H9 (cell line): Measurements from ENCODE around the gene TEX10. TPM values are rescaled to one million over a fixed set of nuclear protein-coding genes. Genes with fewer than 3 reads are reported as not detected.

Experiments used
- DNase-seq: peaks from one replicate; pipeline ENCODE4 v3.0.0-alpha.2; 2017
- H2AFZ ChIP-seq: one replicate; pipeline ENCODE4 v1.6.1; 2013; ENCODE audit warnings: mild to moderate bottlenecking, low read length, control low read depth, moderate library complexity
- H2AK5ac ChIP-seq: 2 replicates; pipeline ENCODE4 v1.6.1; 2013; ENCODE audit warnings: low read length, control low read depth, mixed read lengths; ENCODE audit not compliant: insufficient read length
- H2BK120ac ChIP-seq: one replicate; pipeline ENCODE4 v1.6.1; 2013; ENCODE audit warnings: low read depth, mild to moderate bottlenecking, low read length, control low read depth, inconsistent platforms; ENCODE audit not compliant: poor library complexity, severe bottlenecking
- H2BK12ac ChIP-seq: 2 replicates; pipeline ENCODE4 v1.6.1; 2013; ENCODE audit warnings: low read length, control low read depth, mixed read lengths, low read depth; ENCODE audit not compliant: insufficient read length
- H2BK15ac ChIP-seq: 2 replicates; pipeline ENCODE4 v1.6.1; 2013; ENCODE audit warnings: low read depth, low read length, control low read depth
- H2BK20ac ChIP-seq: one replicate; pipeline ENCODE4 v1.6.1; 2013; ENCODE audit warnings: low read depth, mild to moderate bottlenecking, low read length, control low read depth, inconsistent platforms; ENCODE audit not compliant: poor library complexity, severe bottlenecking
- H2BK5ac ChIP-seq: 2 replicates; pipeline ENCODE4 v1.6.1; 2013; ENCODE audit warnings: low read length, control low read depth, mixed read lengths; ENCODE audit not compliant: insufficient read length
- H3K14ac ChIP-seq: 2 replicates; pipeline ENCODE4 v1.6.1; 2013; ENCODE audit warnings: low read length, control low read depth; ENCODE audit not compliant: insufficient read depth
- H3K18ac ChIP-seq: 2 replicates; pipeline ENCODE4 v1.6.1; 2013; ENCODE audit warnings: low read depth, mild to moderate bottlenecking, mixed read lengths, low read length, control low read depth; ENCODE audit not compliant: insufficient read length
- H3K23ac ChIP-seq: 2 replicates; pipeline ENCODE4 v1.6.1; 2013; ENCODE audit warnings: low read length, control low read depth, mixed read lengths, low read depth; ENCODE audit not compliant: insufficient read length
- H3K23me2 ChIP-seq: 2 replicates; pipeline ENCODE4 v1.6.1; 2013; ENCODE audit warnings: low read depth, mild to moderate bottlenecking, mixed read lengths, low read length, control low read depth; ENCODE audit not compliant: insufficient read length, poor library complexity, severe bottlenecking
- H3K27ac ChIP-seq: 2 replicates; pipeline ENCODE4 v1.5.1; 2013; ENCODE audit warnings: low read length, control low read depth, mixed read lengths, low read depth; ENCODE audit not compliant: insufficient read length
- H3K27me3 ChIP-seq: 2 replicates; pipeline ENCODE4 v1.6.1; 2013; ENCODE audit warnings: low read length, control low read depth, inconsistent platforms; ENCODE audit not compliant: insufficient read depth
- H3K4ac ChIP-seq: 2 replicates; pipeline ENCODE4 v1.6.1; 2013; ENCODE audit warnings: low read depth, mild to moderate bottlenecking, control low read depth, inconsistent platforms, low read length, moderate library complexity
- H3K4me1 ChIP-seq: 2 replicates; pipeline ENCODE4 v1.6.1; 2013; ENCODE audit warnings: low read length, control low read depth, inconsistent platforms; ENCODE audit not compliant: insufficient read depth
- H3K4me2 ChIP-seq: 2 replicates; pipeline ENCODE4 v1.6.1; 2013; ENCODE audit warnings: low read length, control low read depth, mixed read lengths; ENCODE audit not compliant: insufficient read length, insufficient read depth
- H3K56ac ChIP-seq: 2 replicates; pipeline ENCODE4 v1.6.1; 2013; ENCODE audit warnings: low read depth, mild to moderate bottlenecking, mixed read lengths, low read length, control low read depth; ENCODE audit not compliant: insufficient read length
- H3K79me1 ChIP-seq: 2 replicates; pipeline ENCODE4 v1.6.1; 2013; ENCODE audit warnings: low read depth, mild to moderate bottlenecking, moderate library complexity, low read length, control low read depth, inconsistent platforms; ENCODE audit not compliant: insufficient read depth, poor library complexity, severe bottlenecking
- H3K79me2 ChIP-seq: 2 replicates; pipeline ENCODE4 v1.6.1; 2013; ENCODE audit warnings: low read length, control low read depth, inconsistent platforms; ENCODE audit not compliant: insufficient read depth
- H3K9ac ChIP-seq: 2 replicates; pipeline ENCODE4 v1.6.1; 2013; ENCODE audit warnings: low read length, control low read depth, mixed read lengths; ENCODE audit not compliant: insufficient read length; ENCODE audit errors: extremely low read depth
- H3K9me3 ChIP-seq: one replicate; pipeline ENCODE4 v1.6.1; 2013; ENCODE audit warnings: low read depth, low read length, inconsistent platforms; ENCODE audit not compliant: control insufficient read depth
- H3T11ph ChIP-seq: one replicate; pipeline ENCODE4 v1.6.1; 2013; ENCODE audit warnings: mild to moderate bottlenecking, low read length, control low read depth, inconsistent platforms
- H4K20me1 ChIP-seq: one replicate; pipeline ENCODE4 v1.6.1; 2013; ENCODE audit not compliant: control insufficient read depth, insufficient read length, insufficient read depth
- H4K5ac ChIP-seq: 2 replicates; pipeline ENCODE4 v1.6.1; 2013; ENCODE audit warnings: low read depth, mild to moderate bottlenecking, mixed read lengths, low read length, control low read depth; ENCODE audit not compliant: insufficient read length
- H4K8ac ChIP-seq: replicated peaks from 2 replicates; pipeline ENCODE4 v1.6.1; 2013; ENCODE audit warnings: low read length, control low read depth, mixed read lengths, low read depth; ENCODE audit not compliant: insufficient read length
- H4K91ac ChIP-seq: 2 replicates; pipeline ENCODE4 v1.6.1; 2013; ENCODE audit warnings: low read depth, mild to moderate bottlenecking, moderate library complexity, mixed read lengths, low read length, control low read depth; ENCODE audit not compliant: insufficient read length
- H3K27ac Mint-ChIP-seq, 3 experiments: 2 replicates in 2 of 3; 3 replicates in 1 of 3; pipeline ENCODE4 v1.8.0; 2020 to 2021; ENCODE audit warnings: mixed read lengths in 3 of 3, mild to moderate bottlenecking in 1 of 3, moderate library complexity in 1 of 3
- H3K27me3 Mint-ChIP-seq: 2 replicates; pipeline ENCODE4 v1.8.0; 2021; ENCODE audit warnings: low read depth, mild to moderate bottlenecking, moderate library complexity, mixed read lengths
- H3K36me3 Mint-ChIP-seq, 3 experiments: 2 replicates in 2 of 3; 3 replicates in 1 of 3; pipeline ENCODE4 v1.8.0; 2020 to 2021; ENCODE audit warnings: low read depth in 3 of 3, mixed read lengths in 3 of 3; ENCODE audit not compliant: insufficient read depth in 1 of 3
- H3K4me1 Mint-ChIP-seq, 2 experiments: 2 replicates each; pipeline ENCODE4 v1.8.0; 2020; ENCODE audit warnings: mixed read lengths in 2 of 2
- H3K4me3 Mint-ChIP-seq, 2 experiments: 2 replicates in 1 of 2; 3 replicates in 1 of 2; pipeline ENCODE4 v1.8.0; 2020 to 2021; ENCODE audit warnings: mild to moderate bottlenecking in 2 of 2, mixed read lengths in 2 of 2, moderate library complexity in 1 of 2
- H3K9me3 Mint-ChIP-seq, 2 experiments: 2 replicates in 1 of 2; 3 replicates in 1 of 2; pipeline ENCODE4 v1.8.0; 2020; ENCODE audit warnings: mild to moderate bottlenecking in 2 of 2, mixed read lengths in 2 of 2, moderate library complexity in 1 of 2
- CTCF ChIP-seq: fragments of 200-600 bp; sonication (generic); conservative IDR thresholded peaks from 3 replicates; pipeline ENCODE4 v1.8.0; 2021; ENCODE audit warnings: antibody characterized with exemption, mild to moderate bottlenecking
- WGBS: extraction: QIAGEN DNeasy Blood & Tissue Kit; methylation state at CpG from one replicate; pipeline ENCODE4 v1.1.7; 2013; ENCODE audit warnings: missing lambda C conversion rate, low lambda C conversion rate, mixed read lengths; ENCODE audit not compliant: insufficient read length; ENCODE audit errors: extremely low coverage; 5-methylcytosine and 5-hydroxymethylcytosine counted together
- total RNA-seq: library from RNA; stranded (reverse); gene quantifications from 2 replicates; pipeline ENCODE4 v1.2.1, GENCODE V29; 2021

The TEX10 gene
- total RNA-seq, 1 experiment from 2014 or later = 70.8 TPM

- H3K27me3 ChIP-seq = no peaks in the 10 kb centered on the region
- no peak overlapping the region for H2BK15ac ChIP-seq
- no peak overlapping the region for H3K14ac ChIP-seq
- no peak overlapping the region for H3K4me2 ChIP-seq
- no peaks in the 10 kb centered on the region for H3K9me3 ChIP-seq
- no peak overlapping the region for H3K9ac ChIP-seq
- H4K91ac ChIP-seq = no peak overlapping the region
- no peak overlapping the region for H3K23ac ChIP-seq
- no peak overlapping the region for H2AFZ ChIP-seq
- Mint-ChIP-seq H3K4me3 (no peak overlapping the region), H3K27me3 (no peaks in the 10 kb centered on the region), H3K36me3 (peaks cover 13 to 39% (median 22%) of the 10 kb centered on the region in 3 experiments), H3K9me3 (peaks cover 4 to 16% of the 10 kb centered on the region in 2 experiments), H3K4me1 (peaks cover 18 to 19% of the 10 kb centered on the region in 2 experiments), H3K27ac (no peak overlapping the region)
- no peaks in the 10 kb centered on the region for H4K20me1 ChIP-seq
- DNase-seq = no peak
- H3K27ac ChIP-seq = no peak overlapping the region
- H4K8ac ChIP-seq = no peak overlapping the region
- WGBS = no CpG with 5 or more reads among the region's 1 CpG
- no peak overlapping the region for H3K56ac ChIP-seq
- no peaks in the 10 kb centered on the region for H3K4me1 ChIP-seq
- no peak overlapping the region for H2BK12ac ChIP-seq
- H3K23me2 ChIP-seq = peaks cover 7% of the 10 kb centered on the region
- no peak overlapping the region for H4K5ac ChIP-seq
- H3K79me2 ChIP-seq = no peaks in the 10 kb centered on the region; the same call in 1 of the 2 replicates
- no peak for TF ChIP-seq CTCF
- H2BK20ac ChIP-seq = no peak overlapping the region
- no peak overlapping the region for H3K4ac ChIP-seq
- no peak overlapping the region for H3T11ph ChIP-seq
- H3K79me1 ChIP-seq = no peaks in the 10 kb centered on the region
- H2BK5ac ChIP-seq = no peak overlapping the region
- no peak overlapping the region for H3K18ac ChIP-seq
- no peak overlapping the region for H2BK120ac ChIP-seq
- no peak overlapping the region for H2AK5ac ChIP-seq
Measured at GRCh38 chr9:100357501-100357900, 4.8 kb upstream of the TEX10 start.
